Inferior parietal cortex (tissue), 1 donor: ENCODE measurements around the gene MAEA.

Experiments
- DNase-seq: peaks from one replicate; pipeline ENCODE4 v3.0.0-alpha.2; 2016; ENCODE audit errors: extremely low spot score

The MAEA gene

GRCh38 chr4:1249731-1250526, 39.8 kb upstream of the MAEA start:
- DNase-seq = peak; percentile 18

GRCh38 chr4:1250527-1250812, 39.2 kb upstream of the MAEA start:
- DNase-seq = no peak

GRCh38 chr4:1250921-1251772, 38.5 kb upstream of the MAEA start:
- no peak for DNase-seq

GRCh38 chr4:1251773-1252066, 38.0 kb upstream of the MAEA start:
- DNase-seq = no peak

GRCh38 chr4:1252928-1253492, 36.7 kb upstream of the MAEA start:
- no peak for DNase-seq

- DNase-seq = no peak
Observed at GRCh38 chr4:1253831-1254230, 35.9 kb upstream of the MAEA start.

- no peak for DNase-seq
Observed at GRCh38 chr4:1255151-1255550, 34.5 kb upstream of the MAEA start.

GRCh38 chr4:1255699-1256098, 34.0 kb upstream of the MAEA start:
- DNase-seq = no peak

- no peak for DNase-seq
Observed at GRCh38 chr4:1258457-1258856, 31.2 kb upstream of the MAEA start.

- DNase-seq = no peak
Observed at GRCh38 chr4:1259966-1260365, 29.7 kb upstream of the MAEA start.

GRCh38 chr4:1260418-1261106, 29.1 kb upstream of the MAEA start:
- DNase-seq = no peak

GRCh38 chr4:1261107-1261928, 28.4 kb upstream of the MAEA start:
- DNase-seq = no peak

- no peak for DNase-seq
Observed at GRCh38 chr4:1264942-1265341, 24.7 kb upstream of the MAEA start.

GRCh38 chr4:1265351-1265750, 24.3 kb upstream of the MAEA start:
- no peak for DNase-seq

- no peak for DNase-seq
Observed at GRCh38 chr4:1266881-1267763, 22.6 kb upstream of the MAEA start.

GRCh38 chr4:1269209-1269608, 20.5 kb upstream of the MAEA start:
- no peak for DNase-seq

- DNase-seq = no peak
Observed at GRCh38 chr4:1271686-1272085, 18.0 kb upstream of the MAEA start.

GRCh38 chr4:1274871-1275270, 14.8 kb upstream of the MAEA start:
- DNase-seq = no peak

- DNase-seq = no peak
Observed at GRCh38 chr4:1276984-1277383, 12.7 kb upstream of the MAEA start.
